Keratinocyte (primary cell): ENCODE measurements around the gene EMP1. TPM values are rescaled to one million over a fixed set of nuclear protein-coding genes. Genes with fewer than 3 reads are reported as not detected.

Source experiments
- DNase-seq: peaks from one replicate; pipeline ENCODE4 v3.0.0-alpha.2; 2011; ENCODE audit warnings: low read depth, missing footprints, low spot score
- FAIRE-seq: peaks from 2 replicates; lab custom pipeline; 2011; peaks lifted over from hg19 to GRCh38; lab: Jason Lieb, UNC
- H2AFZ ChIP-seq: 2 replicates; pipeline ENCODE4 v1.6.0; 2012; ENCODE audit warnings: low read length, control low read depth, inconsistent platforms; ENCODE audit not compliant: control insufficient read depth
- H3K27ac ChIP-seq: 2 replicates; pipeline ENCODE4 v1.5.1; 2011; ENCODE audit warnings: low read length; ENCODE audit not compliant: control insufficient read depth, insufficient read depth
- H3K27me3 ChIP-seq: 3 replicates; pipeline ENCODE4 v1.6.0; 2011; ENCODE audit warnings: low read length; ENCODE audit not compliant: control insufficient read depth, insufficient read depth; ENCODE audit errors: extremely low read depth
- H3K36me3 ChIP-seq, 2 experiments: 2 replicates in 1 of 2; 3 replicates in 1 of 2; pipeline ENCODE4 v1.5.1; 2011; ENCODE audit warnings: low read length in 2 of 2, mild to moderate bottlenecking in 1 of 2; ENCODE audit not compliant: control insufficient read depth in 2 of 2, insufficient read depth in 2 of 2; ENCODE audit errors: extremely low read depth in 1 of 2
- H3K4me1 ChIP-seq: 3 replicates; pipeline ENCODE4 v1.5.1; 2011; ENCODE audit warnings: low read length; ENCODE audit not compliant: control insufficient read depth, insufficient read depth; ENCODE audit errors: extremely low read depth
- H3K4me2 ChIP-seq: 3 replicates; pipeline ENCODE4 v1.6.0; 2011; ENCODE audit warnings: low read depth, low read length; ENCODE audit not compliant: control insufficient read depth, insufficient read depth; ENCODE audit errors: extremely low read depth
- H3K4me3 ChIP-seq, 3 experiments: fragments of 200-600 bp in 1 of 3; sonication (generic) in 1 of 3; 2 replicates in 2 of 3; 3 replicates in 1 of 3; pipeline ENCODE4 v1.5.1; 2011 to 2016; ENCODE audit warnings: low read length in 3 of 3, mild to moderate bottlenecking in 3 of 3, control low read depth in 2 of 3, inconsistent platforms in 1 of 3, low read depth in 1 of 3, mixed read lengths in 1 of 3, mixed run types in 1 of 3, moderate library complexity in 1 of 3; ENCODE audit not compliant: control insufficient read depth in 2 of 3, insufficient read depth in 2 of 3; ENCODE audit errors: extremely low read depth in 1 of 3
- H3K79me2 ChIP-seq: 2 replicates; pipeline ENCODE4 v1.6.0; 2012; ENCODE audit warnings: low read length; ENCODE audit not compliant: control insufficient read depth, insufficient read depth
- H3K9ac ChIP-seq: 3 replicates; pipeline ENCODE4 v1.6.0; 2011; ENCODE audit warnings: low read length; ENCODE audit not compliant: control insufficient read depth, insufficient read depth; ENCODE audit errors: extremely low read depth
- H3K9me1 ChIP-seq: 3 replicates; pipeline ENCODE4 v1.6.0; 2011; ENCODE audit warnings: low read length; ENCODE audit not compliant: control insufficient read depth, insufficient read depth; ENCODE audit errors: extremely low read depth
- H3K9me3 ChIP-seq: 2 replicates; pipeline ENCODE4 v1.5.1; 2012; ENCODE audit warnings: low read depth, low read length; ENCODE audit not compliant: control insufficient read depth
- H4K20me1 ChIP-seq: 3 replicates; pipeline ENCODE4 v1.6.0; 2011; ENCODE audit warnings: low read length; ENCODE audit not compliant: control insufficient read depth, insufficient read depth; ENCODE audit errors: extremely low read depth
- EZH2 ChIP-seq: IDR thresholded peaks from one replicate; pipeline ENCODE4 v1.6.1; 2012; ENCODE audit warnings: inconsistent platforms, mild to moderate bottlenecking, low read length, moderate library complexity
- dilution Hi-C: fragments of 300-500 bp; cut with MboI; formaldehyde crosslinking; loops from one replicate; pipeline ENCODE4 v1.7.0; 2020; ENCODE audit warnings: low sequenced_read_pairs; ENCODE audit not compliant: extremely low pct_ligation_motif_present
- polyA plus RNA-seq, 5 experiments: library from polyadenylated mRNA; depleted of rRNA in 3 of 5; stranded (reverse) in 3 of 5; stranded (forward) in 1 of 5; unstranded in 1 of 5; fragments of >200 nt; gene quantifications; 1 replicate in 1 of 5; 2 replicates in 3 of 5; 3 replicates in 1 of 5; pipeline versions ENCODE4 v1.2.1 to v1.2.3, GENCODE V29; 2011 to 2012; ENCODE audit warnings: missing spikeins in 2 of 5, low read depth in 1 of 5, low replicate concordance in 1 of 5
- TF ChIP-seq, protein P1 (sequence below), 3 experiments: IDR thresholded peaks in 1 of 3; conservative IDR thresholded peaks in 1 of 3; optimal IDR thresholded peaks in 1 of 3; 2 replicates in 2 of 3; 3 replicates in 1 of 3; pipeline versions ENCODE3 to v1.5.1; 2011; ENCODE audit warnings: low read length in 3 of 3, mild to moderate bottlenecking in 3 of 3, moderate library complexity in 2 of 3, control low read depth in 1 of 3, inconsistent platforms in 1 of 3; ENCODE audit not compliant: insufficient read depth in 2 of 3; ENCODE audit errors: extremely low read depth in 1 of 3

EMP1 gene
- polyA plus RNA-seq, 1 donor (not counting 4 experiments of a cell fraction or from before 2014, with no cell fraction given): 583 TPM

- Histone ChIP-seq H3K4me3 (no peak overlapping the region), H3K4me1 (peaks cover 5% of the 10 kb centered on the region), H3K36me3 (no peaks in the 10 kb centered on the region), H3K27ac (no peak overlapping the region), H3K9me3 (no peaks in the 10 kb centered on the region), H3K9ac (no peak overlapping the region), H3K79me2 (no peaks in the 10 kb centered on the region), H2AFZ (no peak overlapping the region), H4K20me1 (no peaks in the 10 kb centered on the region), H3K4me2 (no peak overlapping the region), H3K9me1 (no peaks in the 10 kb centered on the region), H3K27me3 (no peaks in the 10 kb centered on the region)
- FAIRE-seq (no peak), DNase-seq (no peak)
- TF ChIP-seq EZH2: no peak
- TF ChIP-seq, protein P1, sequence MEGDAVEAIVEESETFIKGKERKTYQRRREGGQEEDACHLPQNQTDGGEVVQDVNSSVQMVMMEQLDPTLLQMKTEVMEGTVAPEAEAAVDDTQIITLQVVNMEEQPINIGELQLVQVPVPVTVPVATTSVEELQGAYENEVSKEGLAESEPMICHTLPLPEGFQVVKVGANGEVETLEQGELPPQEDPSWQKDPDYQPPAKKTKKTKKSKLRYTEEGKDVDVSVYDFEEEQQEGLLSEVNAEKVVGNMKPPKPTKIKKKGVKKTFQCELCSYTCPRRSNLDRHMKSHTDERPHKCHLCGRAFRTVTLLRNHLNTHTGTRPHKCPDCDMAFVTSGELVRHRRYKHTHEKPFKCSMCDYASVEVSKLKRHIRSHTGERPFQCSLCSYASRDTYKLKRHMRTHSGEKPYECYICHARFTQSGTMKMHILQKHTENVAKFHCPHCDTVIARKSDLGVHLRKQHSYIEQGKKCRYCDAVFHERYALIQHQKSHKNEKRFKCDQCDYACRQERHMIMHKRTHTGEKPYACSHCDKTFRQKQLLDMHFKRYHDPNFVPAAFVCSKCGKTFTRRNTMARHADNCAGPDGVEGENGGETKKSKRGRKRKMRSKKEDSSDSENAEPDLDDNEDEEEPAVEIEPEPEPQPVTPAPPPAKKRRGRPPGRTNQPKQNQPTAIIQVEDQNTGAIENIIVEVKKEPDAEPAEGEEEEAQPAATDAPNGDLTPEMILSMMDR (optimal IDR thresholded peaks at IDR 0.05 in 1 of 3, IDR thresholded peaks at IDR 0.05 in 1 of 3, conservative IDR thresholded peaks at IDR 0.05 in 1 of 3; ENCODE audit: extremely low read depth in 1 of 3, insufficient read depth in 2 of 3, low read length in 3 of 3): no peak
- dilution Hi-C loops: no loop called here
Observed at GRCh38 chr12:13238204-13238603, 41.7 kb downstream of the EMP1 start.

- dilution Hi-C loops: no loop called here
- no peak overlapping the region for H3K4me3 ChIP-seq
- no peaks in the 10 kb centered on the region for H3K27me3 ChIP-seq
- no peak overlapping the region for H3K27ac ChIP-seq
- no peak overlapping the region for H3K9ac ChIP-seq
- no peaks in the 10 kb centered on the region for H3K9me3 ChIP-seq
- no peaks in the 10 kb centered on the region for H3K9me1 ChIP-seq
- FAIRE-seq (peak; percentile 73), DNase-seq (no peak)
- peaks cover 7% of the 10 kb centered on the region for H3K4me1 ChIP-seq
- no peaks in the 10 kb centered on the region for H4K20me1 ChIP-seq
- no peaks in the 10 kb centered on the region for H3K79me2 ChIP-seq
- H3K4me2 ChIP-seq: no peak overlapping the region
- peak overlapping the region; percentile 49 for H2AFZ ChIP-seq
- no peaks in the 10 kb centered on the region for H3K36me3 ChIP-seq
- TF ChIP-seq EZH2: no peak
- TF ChIP-seq, protein P1 (optimal IDR thresholded peaks at IDR 0.05 in 1 of 3, IDR thresholded peaks at IDR 0.05 in 1 of 3, conservative IDR thresholded peaks at IDR 0.05 in 1 of 3; ENCODE audit: extremely low read depth in 1 of 3, insufficient read depth in 2 of 3, low read length in 3 of 3): no peak
Observed at GRCh38 chr12:13241833-13242488, 45.4 kb downstream of the EMP1 start.
